ENCODE results near the gene PMM1.

DNA sequence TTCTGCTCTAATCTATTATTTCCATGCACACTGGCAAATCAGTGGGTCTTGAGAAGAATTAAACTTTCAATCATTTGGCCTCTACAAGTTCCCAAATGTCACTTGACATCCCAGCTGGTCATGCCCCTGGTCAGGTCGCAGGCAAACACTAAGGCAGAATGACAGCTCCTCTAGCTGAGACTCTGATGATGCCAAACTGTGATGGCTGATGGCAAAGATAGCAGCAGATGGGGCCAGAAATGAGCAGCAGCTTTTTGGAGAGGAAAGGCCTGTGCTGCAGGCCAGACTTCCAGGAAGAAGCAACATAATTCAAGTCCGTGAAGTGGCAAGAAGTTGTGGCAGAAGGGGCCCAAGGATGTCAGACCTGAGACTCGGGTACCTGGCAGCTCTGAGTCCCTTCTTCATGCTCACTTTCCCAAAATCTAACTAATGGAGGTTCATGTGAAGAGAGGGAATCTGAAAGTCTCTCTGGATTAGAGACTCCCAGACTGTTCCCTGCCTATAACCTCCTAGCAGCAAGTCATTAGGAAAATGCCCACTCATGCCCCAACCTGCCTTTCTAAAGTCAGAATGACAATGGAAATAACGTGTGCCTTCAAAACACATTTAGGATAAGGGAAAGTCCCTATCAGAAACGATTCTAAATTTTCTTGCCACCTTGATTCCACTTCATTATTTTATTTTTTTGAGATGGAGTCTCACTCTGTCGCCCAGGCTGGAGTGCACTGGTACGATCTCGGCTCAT lies 9.4 kb upstream of the PMM1 start:
- TF ChIP-seq, protein P1, sequence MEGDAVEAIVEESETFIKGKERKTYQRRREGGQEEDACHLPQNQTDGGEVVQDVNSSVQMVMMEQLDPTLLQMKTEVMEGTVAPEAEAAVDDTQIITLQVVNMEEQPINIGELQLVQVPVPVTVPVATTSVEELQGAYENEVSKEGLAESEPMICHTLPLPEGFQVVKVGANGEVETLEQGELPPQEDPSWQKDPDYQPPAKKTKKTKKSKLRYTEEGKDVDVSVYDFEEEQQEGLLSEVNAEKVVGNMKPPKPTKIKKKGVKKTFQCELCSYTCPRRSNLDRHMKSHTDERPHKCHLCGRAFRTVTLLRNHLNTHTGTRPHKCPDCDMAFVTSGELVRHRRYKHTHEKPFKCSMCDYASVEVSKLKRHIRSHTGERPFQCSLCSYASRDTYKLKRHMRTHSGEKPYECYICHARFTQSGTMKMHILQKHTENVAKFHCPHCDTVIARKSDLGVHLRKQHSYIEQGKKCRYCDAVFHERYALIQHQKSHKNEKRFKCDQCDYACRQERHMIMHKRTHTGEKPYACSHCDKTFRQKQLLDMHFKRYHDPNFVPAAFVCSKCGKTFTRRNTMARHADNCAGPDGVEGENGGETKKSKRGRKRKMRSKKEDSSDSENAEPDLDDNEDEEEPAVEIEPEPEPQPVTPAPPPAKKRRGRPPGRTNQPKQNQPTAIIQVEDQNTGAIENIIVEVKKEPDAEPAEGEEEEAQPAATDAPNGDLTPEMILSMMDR (IDR thresholded peaks at IDR 0.05 in 4 of 5, conservative IDR thresholded peaks at IDR 0.05 in 1 of 5): no peak
- TF ChIP-seq POLR2A (IDR thresholded peaks at IDR 0.05): no peak

Data from gastrocnemius medialis (tissue), 4 donors.